Transverse colon (tissue), 3 donors: Measurements from ENCODE around the gene ZNF446.

Source experiments
- CTCF ChIP-seq, 5 experiments: fragments of 200-600 bp in 3 of 5; fragments of 450-650 bp in 2 of 5; sonication (generic) in 3 of 5; IDR thresholded peaks; 1 replicate in 2 of 5; 2 replicates in 3 of 5; pipeline ENCODE4 v1.5.1; 2016 to 2017; ENCODE audit warnings: antibody characterized with exemption in 5 of 5, inconsistent platforms in 3 of 5, mild to moderate bottlenecking in 2 of 5, moderate library complexity in 1 of 5
- POLR2A ChIP-seq: fragments of 450-650 bp; IDR thresholded peaks from one replicate; pipeline ENCODE4 v1.6.1; 2016; ENCODE audit warnings: antibody characterized with exemption, mild to moderate bottlenecking, moderate library complexity

GRCh38 chr19:58477130-58477529, 978 bp downstream of the ZNF446 start:
- TF ChIP-seq POLR2A (no peak), CTCF (IDR thresholded peaks at IDR 0.05) (no peak)
